Thymus (tissue), 11 donors: ENCODE results near the gene TCL1A. TPM values are rescaled to one million over a fixed set of nuclear protein-coding genes. Genes with fewer than 3 reads are reported as not detected.
"Not testable (repeated sequence)": the region's sequence is repeated elsewhere in the genome, so short reads cannot be mapped to it uniquely, and the experiment has no call there.

Experiments
- DNase-seq, 9 donors: peaks; one replicate each; pipeline ENCODE4 v3.0.0-alpha.2; 2013; ENCODE audit warnings: low spot score in 9 of 9, low read depth in 6 of 9, missing footprints in 1 of 9
- H3K27ac ChIP-seq, 2 donors: one replicate each; pipeline ENCODE4 v1.5.1; 2013; ENCODE audit warnings: control low read depth in 1 of 2, low read depth in 1 of 2, low read length in 1 of 2, mild to moderate bottlenecking in 1 of 2, moderate library complexity in 1 of 2
- H3K27me3 ChIP-seq, 2 donors: one replicate each; pipeline ENCODE4 v1.5.1; 2013; ENCODE audit warnings: low read length in 1 of 2; ENCODE audit not compliant: control insufficient read depth in 2 of 2, insufficient read depth in 1 of 2
- H3K36me3 ChIP-seq, 2 donors: one replicate each; pipeline ENCODE4 v1.5.1; 2013; ENCODE audit warnings: low read length in 1 of 2, mild to moderate bottlenecking in 1 of 2, moderate library complexity in 1 of 2; ENCODE audit not compliant: control insufficient read depth in 2 of 2, insufficient read depth in 2 of 2
- H3K4me1 ChIP-seq, 2 donors: one replicate each; pipeline ENCODE4 v1.5.1; 2013; ENCODE audit warnings: low read length in 2 of 2; ENCODE audit not compliant: control insufficient read depth in 2 of 2, insufficient read depth in 2 of 2
- H3K4me3 ChIP-seq, 2 donors: one replicate each; pipeline ENCODE4 v1.5.1; 2013; ENCODE audit warnings: low read length in 2 of 2, control low read depth in 1 of 2, mild to moderate bottlenecking in 1 of 2
- H3K9me3 ChIP-seq, 2 donors: one replicate each; pipeline ENCODE4 v1.5.1; 2013; ENCODE audit warnings: low read length in 1 of 2, mild to moderate bottlenecking in 1 of 2; ENCODE audit not compliant: control insufficient read depth in 2 of 2, insufficient read depth in 1 of 2
- WGBS: extraction: QIAGEN DNeasy Blood & Tissue Kit; methylation state at CpG from one replicate; pipeline ENCODE4 v1.1.7; 2013; 5-methylcytosine and 5-hydroxymethylcytosine counted together
- polyA plus RNA-seq: library from polyadenylated mRNA; stranded (reverse); fragments of 200-250 nt; gene quantifications from one replicate; pipeline ENCODE4 v1.2.3, GENCODE V29; 2013
- total RNA-seq: library from RNA; stranded (reverse); fragments of 120-200 nt; gene quantifications from one replicate; pipeline ENCODE4 v1.2.4, GENCODE V29; 2013
- donor health status: healthy.

Gene TCL1A
- total and polyA plus RNA-seq, 2 donors, result 6.4 to 9.5 TPM

DNA sequence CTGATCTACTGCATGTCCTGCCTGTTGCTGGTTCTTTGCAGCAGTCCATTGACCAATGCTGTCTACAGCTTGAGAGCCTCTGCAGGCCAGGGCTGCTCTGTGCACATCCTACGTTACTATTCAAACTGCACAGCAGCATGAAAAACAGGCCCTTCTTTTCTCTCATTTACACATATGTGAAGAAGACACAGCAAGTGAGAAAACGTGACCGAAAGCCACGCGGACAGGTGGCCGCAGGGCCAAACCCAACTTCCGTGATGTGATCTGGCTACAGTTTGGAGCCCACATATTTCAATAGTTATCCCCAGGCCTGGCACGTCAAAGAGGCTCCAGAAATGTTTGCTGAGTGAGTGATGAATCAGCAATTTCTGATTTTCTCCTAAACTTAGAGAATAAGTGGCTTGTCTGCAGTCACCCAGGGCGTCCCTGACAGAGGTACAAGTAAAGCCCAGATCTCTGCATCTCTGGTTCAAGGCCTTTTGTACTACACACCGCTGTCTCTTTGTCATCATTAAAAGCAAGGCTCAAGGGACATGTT is 45.6 kb downstream of the TCL1A start:
- Histone ChIP-seq H3K4me1 (no peaks in the 10 kb centered on the region), H3K27ac (no peak overlapping the region), H3K36me3 (no peaks in the 10 kb centered on the region), H3K9me3 (no peaks in the 10 kb centered on the region), H3K27me3 (no peaks in the 10 kb centered on the region), H3K4me3 (no peak overlapping the region)
- no peak for DNase-seq
- 88% methylated on average over 10 of the region's 10 CpGs for WGBS

GRCh38 chr14:95667249-95667693 is 46.7 kb downstream of the TCL1A start:
- Histone ChIP-seq H3K27ac (no peak overlapping the region), H3K27me3 (no peaks in the 10 kb centered on the region), H3K4me3 (no peak overlapping the region), H3K36me3 (no peaks in the 10 kb centered on the region), H3K9me3 (no peaks in the 10 kb centered on the region), H3K4me1 (no peaks in the 10 kb centered on the region)
- 17% methylated on average over 3 of the region's 3 CpGs for WGBS
- no peak for DNase-seq

- DNase-seq, result no peak
- no peak overlapping the region for H3K27ac ChIP-seq
These were observed 47.5 kb downstream of the TCL1A start for GRCh38 chr14:95666450-95666849.

DNA sequence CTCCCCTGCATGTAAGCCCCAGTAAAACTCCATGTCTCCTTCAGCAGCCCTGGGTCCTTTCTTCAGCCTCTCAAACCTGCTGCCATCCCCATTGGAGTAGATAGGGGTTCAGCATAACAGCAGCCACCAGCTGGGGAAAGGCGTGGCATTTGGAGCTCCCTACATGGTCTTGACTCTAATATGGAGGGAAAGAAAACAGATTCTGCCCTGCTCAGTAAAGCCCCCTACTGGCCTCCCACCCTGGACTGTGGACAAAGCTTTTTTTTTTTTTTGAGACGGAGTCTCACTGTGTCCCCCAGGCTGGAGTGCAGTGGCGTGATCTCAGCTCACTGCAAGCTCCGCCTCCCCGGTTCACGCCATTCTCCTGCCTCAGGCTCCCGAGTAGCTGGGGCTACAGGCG is 48.4 kb downstream of the TCL1A start:
- not testable (repeated sequence) for H3K4me3 ChIP-seq, H3K9me3 ChIP-seq, H3K27ac ChIP-seq, H3K36me3 ChIP-seq, DNase-seq, H3K27me3 ChIP-seq, H3K4me1 ChIP-seq
- 73% methylated on average over 8 of the region's 8 CpGs for WGBS

More at GRCh38 chr14:95666450-95666849, 47.5 kb downstream of the TCL1A start:
- no peaks in the 10 kb centered on the region for H3K4me1 ChIP-seq
- H3K4me3 ChIP-seq, result no peak overlapping the region
- no peaks in the 10 kb centered on the region for H3K9me3 ChIP-seq
- no peaks in the 10 kb centered on the region for H3K36me3 ChIP-seq
- no peaks in the 10 kb centered on the region for H3K27me3 ChIP-seq
- 83% methylated on average over 5 of the region's 5 CpGs for WGBS

GRCh38 chr14:95664546-95664945 is 49.4 kb downstream of the TCL1A start:
- no peaks in the 10 kb centered on the region for H3K4me1 ChIP-seq
- H3K4me3 ChIP-seq, result no peak overlapping the region
- H3K27me3 ChIP-seq, result peaks cover 0 to 4% of the 10 kb centered on the region in 2 donors
- no peaks in the 10 kb centered on the region for H3K9me3 ChIP-seq
- no peaks in the 10 kb centered on the region for H3K36me3 ChIP-seq
- no peak for DNase-seq
- no peak overlapping the region for H3K27ac ChIP-seq
- 90% methylated on average over 8 of the region's 8 CpGs for WGBS

GRCh38 chr14:95664066-95664465 is 49.9 kb downstream of the TCL1A start:
- H3K9me3 ChIP-seq, result no peaks in the 10 kb centered on the region
- no peaks in the 10 kb centered on the region for H3K36me3 ChIP-seq
- H3K4me3 ChIP-seq, result no peak overlapping the region
- H3K4me1 ChIP-seq, result no peaks in the 10 kb centered on the region
- no peak overlapping the region for H3K27ac ChIP-seq
- H3K27me3 ChIP-seq, result peaks cover 0 to 4% of the 10 kb centered on the region in 2 donors
- no peak for DNase-seq
- WGBS, result 95% methylated on average over 3 of the region's 3 CpGs

GRCh38 chr14:95663226-95663797 is 50.6 kb downstream of the TCL1A start:
- WGBS, result 92% methylated on average over 5 of the region's 5 CpGs
- Histone ChIP-seq H3K36me3 (no peaks in the 10 kb centered on the region), H3K4me1 (no peaks in the 10 kb centered on the region), H3K9me3 (no peaks in the 10 kb centered on the region), H3K4me3 (no peak overlapping the region), H3K27me3 (peaks cover 0 to 4% of the 10 kb centered on the region in 2 donors), H3K27ac (no peak overlapping the region)
- no peak for DNase-seq

DNA sequence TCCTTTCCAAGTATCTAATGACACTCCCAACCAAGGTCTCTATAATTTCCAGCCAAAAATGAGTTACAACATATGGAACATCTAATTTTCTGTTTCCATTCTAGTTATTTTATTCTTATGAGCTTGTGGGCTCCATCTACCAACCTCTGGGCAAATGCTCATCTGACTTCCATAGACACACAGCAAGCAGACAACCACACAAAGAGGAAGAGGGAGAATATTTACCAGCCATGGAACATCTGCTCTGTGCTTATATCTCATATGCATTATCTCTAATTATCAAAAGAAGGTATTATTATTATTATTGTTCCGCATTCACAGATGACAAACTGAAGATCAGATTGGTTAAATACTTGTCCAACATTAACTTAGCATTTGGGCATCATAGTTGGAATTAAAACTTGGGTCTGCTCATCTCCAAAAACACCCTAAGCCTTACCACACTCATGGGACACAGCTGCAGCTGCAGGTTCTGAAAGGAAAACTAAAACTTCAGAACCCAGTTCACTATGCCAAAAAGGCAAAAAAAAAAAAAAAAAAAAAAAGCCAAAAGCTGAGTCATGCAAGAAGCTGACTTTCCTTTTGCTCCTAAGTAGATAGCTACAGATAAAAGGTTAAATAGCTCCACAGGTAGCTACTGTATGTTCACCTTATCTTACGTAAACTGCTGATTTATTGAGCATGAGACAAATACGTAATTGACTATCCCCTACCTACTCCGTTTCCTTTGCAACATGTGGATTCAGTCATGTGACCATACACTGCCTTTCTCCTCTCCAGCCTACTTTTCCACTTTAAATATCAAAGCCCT is 51.3 kb downstream of the TCL1A start:
- Histone ChIP-seq H3K27ac (no peak overlapping the region), H3K27me3 (peaks cover 0 to 4% of the 10 kb centered on the region in 2 donors), H3K4me3 (no peak overlapping the region), H3K36me3 (no peaks in the 10 kb centered on the region), H3K4me1 (no peaks in the 10 kb centered on the region), H3K9me3 (no peaks in the 10 kb centered on the region)
- DNase-seq, result no peak
- 62% methylated on average over 4 of the region's 4 CpGs for WGBS
